Endothelial cell (in vitro differentiated cells): ENCODE results near the gene KCNJ12. TPM values are rescaled to one million over a fixed set of nuclear protein-coding genes. Genes with fewer than 3 reads are reported as not detected.

ENCODE experiments used
- DNase-seq: peaks from one replicate; pipeline ENCODE4 v3.0.0; 2021; ENCODE audit warnings: low spot score
- H3K27ac Mint-ChIP-seq: one replicate; pipeline ENCODE4 v1.8.0; 2021; ENCODE audit warnings: mixed read lengths, inconsistent platforms; ENCODE audit not compliant: unreplicated experiment
- H3K27me3 Mint-ChIP-seq: one replicate; pipeline ENCODE4 v1.8.0; 2021; ENCODE audit warnings: mild to moderate bottlenecking, moderate library complexity, mixed read lengths, inconsistent platforms; ENCODE audit not compliant: unreplicated experiment
- H3K36me3 Mint-ChIP-seq: one replicate; pipeline ENCODE4 v1.8.0; 2021; ENCODE audit warnings: mild to moderate bottlenecking, low read depth, mixed read lengths, inconsistent platforms; ENCODE audit not compliant: unreplicated experiment
- H3K4me1 Mint-ChIP-seq: one replicate; pipeline ENCODE4 v1.8.0; 2021; ENCODE audit warnings: mild to moderate bottlenecking, mixed read lengths, inconsistent platforms; ENCODE audit not compliant: unreplicated experiment
- H3K4me3 Mint-ChIP-seq: one replicate; pipeline ENCODE4 v1.8.0; 2021; ENCODE audit warnings: mild to moderate bottlenecking, mixed read lengths, inconsistent platforms; ENCODE audit not compliant: unreplicated experiment
- H3K9me3 Mint-ChIP-seq: one replicate; pipeline ENCODE4 v1.8.0; 2021; ENCODE audit warnings: mixed read lengths, inconsistent platforms; ENCODE audit not compliant: unreplicated experiment
- CTCF ChIP-seq: fragments of 200-600 bp; sonication (generic); IDR thresholded peaks from one replicate; pipeline ENCODE4 v1.5.0; 2021; ENCODE audit warnings: antibody characterized with exemption; ENCODE audit not compliant: unreplicated experiment
- total RNA-seq: library from RNA; stranded (reverse); fragmentation: NEBNext Ultra II Directional; extraction: Animal tissue kit (Norgen Biotek cat#: 25700); gene quantifications from one replicate; pipeline ENCODE4 v1.2.1, GENCODE V29; 2021; ENCODE audit not compliant: unreplicated experiment

The KCNJ12 gene
- total RNA-seq, 1 donor from 2014 or later, result 0.56 TPM

GRCh38 chr17:21457051-21458026, 81.2 kb downstream of the KCNJ12 start:
- peaks cover 5% of the 10 kb centered on the region for H3K4me1 Mint-ChIP-seq
- no peaks in the 10 kb centered on the region for H3K9me3 Mint-ChIP-seq
- DNase-seq, result peak; percentile 99
- H3K4me3 Mint-ChIP-seq, result no peak overlapping the region
- H3K27me3 Mint-ChIP-seq, result peaks cover 17% of the 10 kb centered on the region
- peak; percentile 96 for TF ChIP-seq CTCF
- H3K36me3 Mint-ChIP-seq, result no peaks in the 10 kb centered on the region
- no peak overlapping the region for H3K27ac Mint-ChIP-seq

GRCh38 chr17:21458054-21458453, 81.9 kb downstream of the KCNJ12 start:
- Mint-ChIP-seq H3K27me3 (peaks cover 13% of the 10 kb centered on the region), H3K36me3 (no peaks in the 10 kb centered on the region), H3K4me1 (peaks cover 5% of the 10 kb centered on the region), H3K4me3 (no peak overlapping the region), H3K27ac (no peak overlapping the region), H3K9me3 (no peaks in the 10 kb centered on the region)
- no peak for TF ChIP-seq CTCF
- DNase-seq, result no peak

- no peak for DNase-seq
- Mint-ChIP-seq H3K4me1 (peaks cover 15% of the 10 kb centered on the region), H3K36me3 (peaks cover 3% of the 10 kb centered on the region), H3K27me3 (peaks cover 13% of the 10 kb centered on the region), H3K4me3 (no peak overlapping the region), H3K27ac (no peak overlapping the region), H3K9me3 (no peaks in the 10 kb centered on the region)
- no peak for TF ChIP-seq CTCF
Observed at GRCh38 chr17:21459536-21459935, 83.4 kb downstream of the KCNJ12 start.

- no peak for TF ChIP-seq CTCF
- H3K9me3 Mint-ChIP-seq, result no peaks in the 10 kb centered on the region
- no peak overlapping the region for H3K4me3 Mint-ChIP-seq
- no peak for DNase-seq
- peaks cover 18% of the 10 kb centered on the region for H3K4me1 Mint-ChIP-seq
- H3K27me3 Mint-ChIP-seq, result peaks cover 13% of the 10 kb centered on the region
- no peak overlapping the region for H3K27ac Mint-ChIP-seq
- H3K36me3 Mint-ChIP-seq, result peaks cover 3% of the 10 kb centered on the region
Observed at GRCh38 chr17:21460358-21460757, 84.2 kb downstream of the KCNJ12 start.

- H3K27me3 Mint-ChIP-seq, result peaks cover 8% of the 10 kb centered on the region
Observed at GRCh38 chr17:21462237-21462636, 86.1 kb downstream of the KCNJ12 start.

More at GRCh38 chr17:21462237-21462636, 86.1 kb downstream of the KCNJ12 start:
- H3K4me1 Mint-ChIP-seq, result peaks cover 16% of the 10 kb centered on the region
- peaks cover 3% of the 10 kb centered on the region for H3K36me3 Mint-ChIP-seq
- DNase-seq, result no peak
- no peak overlapping the region for H3K27ac Mint-ChIP-seq
- TF ChIP-seq CTCF, result no peak
- no peak overlapping the region for H3K4me3 Mint-ChIP-seq
- no peaks in the 10 kb centered on the region for H3K9me3 Mint-ChIP-seq
